ENCODE results near the gene LRBA.

Gene LRBA

GRCh38 chr4:150256841-150257730 is 758.0 kb downstream of the LRBA start:
- DNase-seq, result no peak

- DNase-seq, result no peak
Observed at GRCh38 chr4:150256225-150256620, 758.9 kb downstream of the LRBA start.

DNA sequence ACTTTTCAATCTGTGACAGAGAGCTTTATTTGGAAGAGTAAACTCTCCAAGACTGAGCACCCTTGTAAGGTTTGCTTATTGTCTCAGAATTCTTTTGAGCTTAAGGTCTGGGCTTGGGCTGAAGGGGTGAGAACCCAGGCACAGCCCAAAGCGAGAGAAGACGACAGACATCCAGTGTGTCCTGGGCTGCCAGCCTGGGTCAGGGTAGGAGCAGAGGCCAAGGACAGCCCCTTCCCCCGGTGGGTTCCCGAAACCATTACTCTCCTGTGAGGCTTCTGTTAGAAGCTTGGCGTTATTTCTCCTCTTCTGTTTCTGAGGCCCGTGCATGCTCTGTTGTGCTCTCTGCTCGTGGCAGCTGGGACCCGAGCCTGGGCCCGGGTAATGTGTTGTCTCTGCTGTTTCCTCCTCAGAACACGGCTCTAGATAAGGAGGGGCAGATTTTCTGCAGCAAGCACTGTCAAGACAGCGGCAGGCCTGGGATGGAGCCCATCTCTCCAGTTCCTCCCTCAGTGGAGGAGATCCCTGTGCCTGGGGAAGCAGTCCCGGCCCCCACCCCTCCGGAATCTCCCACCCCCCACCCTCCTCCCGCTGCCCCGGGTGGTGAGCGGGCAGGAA is 759.4 kb downstream of the LRBA start:
- no peak for DNase-seq

DNA sequence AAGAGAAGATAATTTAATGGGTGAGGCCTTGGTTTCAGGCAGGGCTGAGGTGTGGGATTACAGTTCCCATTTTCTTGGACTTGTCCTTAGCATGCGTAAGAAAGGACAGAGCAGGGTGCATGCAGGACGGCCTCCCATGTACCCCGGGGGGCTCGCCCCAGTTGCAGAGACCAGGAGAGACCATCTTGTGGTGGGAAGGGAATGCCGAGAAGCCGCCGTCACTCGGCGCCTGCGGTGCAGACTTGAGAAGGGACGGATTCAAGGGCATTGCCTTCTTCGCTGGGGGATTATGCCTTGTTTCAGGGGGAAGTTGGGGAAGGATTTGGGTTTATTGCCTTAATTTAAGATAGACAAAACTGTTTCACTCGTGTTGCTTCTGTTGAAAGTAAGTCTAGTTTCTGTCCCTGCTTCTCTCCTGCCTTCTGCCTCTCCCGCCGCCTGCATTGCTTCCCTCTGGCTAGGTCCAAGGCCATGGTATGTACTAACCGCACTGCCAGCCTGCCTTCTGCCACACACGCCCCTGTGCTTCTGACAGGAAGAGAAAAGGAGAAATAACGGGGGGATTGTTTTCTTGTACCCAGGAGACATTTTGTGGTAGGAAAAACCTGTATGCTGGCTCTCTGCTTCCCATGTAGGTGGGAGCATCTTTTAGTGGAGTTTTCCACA is 761.0 kb downstream of the LRBA start:
- no peak for DNase-seq

DNA sequence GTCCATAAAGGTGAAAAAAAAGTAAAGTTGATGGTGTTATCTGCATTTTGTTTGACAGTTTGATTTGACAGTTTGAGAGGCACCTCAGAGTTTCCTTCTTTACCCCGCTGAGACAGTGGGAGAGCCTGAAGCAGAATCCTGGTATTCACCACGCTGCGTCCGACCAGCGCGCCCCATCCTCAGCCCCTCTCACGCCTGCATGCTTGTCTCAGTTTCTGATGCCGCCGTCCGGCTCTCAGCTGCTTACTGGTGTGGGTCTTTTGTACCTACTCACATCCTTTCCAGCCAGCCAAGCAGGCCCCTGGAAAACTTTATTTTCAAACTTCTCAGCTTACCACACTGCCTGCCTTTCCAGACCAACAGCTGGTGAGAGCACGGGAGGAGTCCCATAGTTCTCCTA is 761.7 kb downstream of the LRBA start:
- DNase-seq, result no peak

DNA sequence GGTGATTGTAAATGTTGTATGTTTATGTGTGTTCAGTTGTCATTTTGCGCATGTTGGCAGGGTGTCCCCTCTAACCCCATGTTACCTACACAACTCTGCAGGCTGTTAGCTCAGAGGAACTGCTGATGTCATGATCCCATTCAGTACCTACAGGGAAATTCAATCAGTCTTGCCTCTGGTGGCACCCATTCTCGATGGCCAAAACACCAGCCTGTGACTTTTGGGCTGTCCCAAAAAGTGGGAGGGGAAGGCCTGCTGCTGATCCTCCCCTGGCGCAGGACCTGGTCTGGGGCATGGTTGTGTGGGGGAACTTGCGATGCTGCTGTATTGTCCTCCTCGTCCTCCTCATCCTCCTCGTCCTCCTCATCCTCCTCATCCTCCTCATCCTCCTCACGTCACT is 762.3 kb downstream of the LRBA start:
- DNase-seq, result no peak

GRCh38 chr4:150252306-150252705 is 762.8 kb downstream of the LRBA start:
- DNase-seq, result no peak

DNA sequence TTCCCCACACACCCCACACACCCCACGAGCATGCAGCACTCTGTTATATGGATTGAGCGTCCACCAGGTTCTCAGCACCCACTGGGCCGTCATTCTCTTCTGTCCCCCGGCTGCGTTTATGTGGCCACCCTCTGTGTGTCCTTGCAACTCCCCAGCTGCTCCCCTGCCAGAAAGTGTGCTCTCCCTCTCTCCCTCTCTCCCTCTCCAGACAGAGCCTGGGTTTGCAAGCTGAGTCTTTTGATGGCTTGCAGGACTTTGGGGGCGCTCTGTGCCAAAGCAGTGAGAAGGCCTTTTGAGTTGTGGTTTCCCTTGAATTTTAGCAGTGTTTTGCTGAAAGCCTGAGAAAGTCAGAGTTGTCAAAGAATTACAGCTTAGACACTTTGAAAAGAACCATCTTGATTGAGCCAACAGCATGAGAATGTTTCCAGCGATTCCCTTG is 763.3 kb downstream of the LRBA start:
- no peak for DNase-seq

DNA sequence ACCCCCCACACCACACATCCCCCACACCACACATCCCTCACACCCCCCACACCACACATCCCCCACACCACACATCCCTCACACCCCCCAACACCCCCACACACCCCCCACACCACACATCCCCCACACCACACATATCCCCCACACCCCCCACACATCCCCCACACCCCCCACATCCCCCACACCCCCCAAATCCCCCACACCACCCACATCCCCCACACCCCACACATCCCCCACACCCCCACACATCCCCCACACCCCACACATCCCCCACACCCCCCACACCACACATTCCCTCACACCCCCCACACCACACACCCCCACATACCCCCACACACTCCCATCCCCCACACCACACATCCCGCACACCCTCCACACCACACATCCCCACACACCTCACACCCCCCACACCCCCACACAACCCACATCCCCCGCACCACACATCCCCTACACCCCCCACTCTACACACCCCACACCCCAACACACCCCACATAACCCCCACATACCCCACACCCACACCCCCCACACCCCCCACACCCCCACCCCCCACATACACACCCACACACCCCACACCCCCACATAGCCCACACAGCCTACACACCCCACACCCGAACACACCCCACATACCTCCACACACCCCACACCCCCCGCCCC is 764.0 kb downstream of the LRBA start:
- DNase-seq, result no peak

GRCh38 chr4:150250293-150250997 is 764.6 kb downstream of the LRBA start:
- no peak for DNase-seq

DNA sequence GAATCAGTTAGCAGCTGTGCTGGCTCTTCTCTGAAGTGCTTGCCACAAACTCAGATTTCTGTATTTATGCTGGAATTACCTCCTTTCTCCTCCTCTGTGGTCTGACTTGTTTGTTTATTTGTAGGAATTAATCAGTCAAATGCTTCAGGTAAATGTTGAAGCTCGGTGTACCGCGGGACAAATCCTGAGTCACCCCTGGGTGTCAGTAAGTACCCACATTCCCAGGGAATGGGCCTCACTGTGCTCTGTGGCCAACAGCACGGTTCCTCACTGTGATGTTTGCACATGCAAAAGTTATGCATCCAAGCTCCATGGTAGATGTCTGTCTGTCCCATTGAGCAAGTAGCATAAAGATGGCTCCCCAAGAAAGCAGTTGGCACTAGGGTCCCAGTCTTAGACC is 766.9 kb downstream of the LRBA start:
- no peak for DNase-seq

- no peak for DNase-seq
Observed at GRCh38 chr4:150247184-150247583, 767.9 kb downstream of the LRBA start.

GRCh38 chr4:150244600-150244999 is 770.5 kb downstream of the LRBA start:
- no peak for DNase-seq

DNA sequence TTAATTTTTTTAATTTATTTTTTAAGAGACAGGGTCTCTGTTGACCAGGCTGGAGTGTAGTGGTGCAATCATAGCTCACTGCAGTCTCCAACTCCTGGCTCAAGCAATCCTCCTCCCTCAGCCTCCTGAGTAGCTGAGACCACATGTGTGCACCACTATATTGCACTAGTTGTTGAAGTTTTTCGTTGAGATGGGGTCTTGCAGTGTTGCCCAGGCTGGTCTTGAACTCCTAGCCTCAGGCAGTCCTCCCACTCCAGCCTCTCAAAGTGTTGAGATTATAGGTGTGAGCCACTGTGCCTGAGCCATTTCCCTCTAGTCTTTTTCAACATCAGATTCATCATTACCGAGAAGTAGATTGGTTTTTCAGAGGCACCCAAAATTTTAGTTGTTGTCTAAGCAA is 771.2 kb downstream of the LRBA start:
- DNase-seq, result no peak

- peak; percentile 4 for DNase-seq
Observed at GRCh38 chr4:150242820-150243458, 772.1 kb downstream of the LRBA start.

DNA sequence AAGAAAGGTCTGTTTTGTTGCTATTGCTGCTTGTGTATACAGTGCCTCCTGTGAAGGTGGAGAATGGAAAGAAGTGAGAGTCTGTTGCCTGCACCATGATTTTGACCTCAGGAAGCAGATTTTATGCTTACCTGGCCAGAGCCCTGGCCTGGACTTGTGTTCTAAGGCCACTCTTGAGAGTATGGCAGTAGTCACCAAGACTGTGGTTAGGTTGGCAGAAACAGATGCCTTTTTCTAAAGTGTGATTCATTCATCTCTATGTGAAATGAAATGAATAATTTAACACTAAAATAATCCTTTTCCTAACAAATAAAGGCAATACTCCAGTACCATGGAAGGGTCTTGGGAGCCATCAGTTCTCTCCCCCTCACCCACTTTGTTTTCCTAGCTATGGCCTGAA is 775.1 kb downstream of the LRBA start:
- no peak for DNase-seq

DNA sequence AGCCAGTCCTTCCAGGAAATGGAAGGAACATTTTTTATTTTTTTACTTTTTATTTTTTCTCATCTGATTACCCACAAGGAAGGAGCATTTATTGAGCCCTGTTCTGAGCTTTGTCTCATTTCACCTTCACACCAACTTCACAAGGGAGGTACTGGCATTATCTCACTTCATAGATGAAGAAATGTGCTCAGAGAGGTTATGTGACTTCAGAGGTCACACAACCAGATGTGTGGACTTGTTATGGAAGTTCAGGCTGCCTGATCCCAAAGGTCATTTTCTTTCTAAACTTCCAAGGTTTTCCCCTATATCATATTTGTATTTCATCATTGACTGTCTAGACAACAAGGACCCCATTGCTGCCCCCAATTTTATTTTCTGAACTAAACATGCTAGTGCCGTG is 776.5 kb downstream of the LRBA start:
- no peak for DNase-seq

- DNase-seq, result no peak
Observed at GRCh38 chr4:150237110-150237872, 777.8 kb downstream of the LRBA start.

DNA sequence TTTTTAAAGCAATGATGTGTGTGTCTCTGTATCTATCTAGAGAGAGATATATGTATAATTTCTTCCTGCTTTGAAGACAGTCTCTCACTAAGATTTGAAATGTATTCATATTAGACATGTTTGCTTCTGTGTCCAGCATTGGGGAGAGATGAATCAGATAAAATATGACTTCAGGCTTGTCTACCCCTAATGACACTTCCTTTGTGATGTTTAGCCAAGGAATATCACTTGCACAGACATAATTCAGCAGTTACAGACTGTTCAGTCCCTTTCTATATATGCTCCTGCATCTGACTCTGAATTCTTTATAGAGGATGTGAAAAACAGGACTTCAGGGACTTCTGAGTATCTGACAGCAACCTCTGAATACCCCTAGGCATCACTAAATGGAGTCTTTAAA is 778.5 kb downstream of the LRBA start:
- no peak for DNase-seq

DNA sequence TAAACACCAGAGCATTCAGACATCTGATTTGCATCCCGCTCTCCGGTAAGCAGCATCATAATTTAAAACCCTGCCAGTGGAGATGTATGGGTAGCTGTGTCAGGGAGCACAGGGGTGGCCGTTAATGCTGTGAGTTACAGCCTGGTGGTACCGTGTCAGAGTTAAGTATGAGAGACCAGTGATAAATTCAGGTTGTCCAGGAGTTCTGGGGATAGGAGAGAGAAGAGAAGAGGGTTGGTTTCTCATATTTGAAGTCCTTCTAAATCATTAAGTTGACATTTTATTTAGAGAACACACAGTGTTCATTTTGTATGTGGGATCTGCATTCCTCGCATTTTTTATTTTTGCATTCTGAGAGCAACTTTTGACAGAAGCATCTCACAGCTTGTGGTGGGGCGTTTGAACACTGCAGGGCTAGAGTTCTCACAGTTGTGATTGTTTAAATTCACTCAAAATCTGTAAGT is 779.2 kb downstream of the LRBA start:
- no peak for DNase-seq

GRCh38 chr4:150235317-150235716 is 779.8 kb downstream of the LRBA start:
- no peak for DNase-seq
